ENCODE results near the gene PCSK4. TPM values are rescaled to one million over a fixed set of nuclear protein-coding genes. Genes with fewer than 3 reads are reported as not detected.
A peak's percentile ranks its signal among the peaks of the same experiment; 100 is the strongest.

The PCSK4 gene
- total and polyA plus RNA-seq, 2 of the 13 experiments (the other 11 are each of a cell fraction or from before 2014, with no cell fraction given) = 2.0 to 2.7 TPM

DNA sequence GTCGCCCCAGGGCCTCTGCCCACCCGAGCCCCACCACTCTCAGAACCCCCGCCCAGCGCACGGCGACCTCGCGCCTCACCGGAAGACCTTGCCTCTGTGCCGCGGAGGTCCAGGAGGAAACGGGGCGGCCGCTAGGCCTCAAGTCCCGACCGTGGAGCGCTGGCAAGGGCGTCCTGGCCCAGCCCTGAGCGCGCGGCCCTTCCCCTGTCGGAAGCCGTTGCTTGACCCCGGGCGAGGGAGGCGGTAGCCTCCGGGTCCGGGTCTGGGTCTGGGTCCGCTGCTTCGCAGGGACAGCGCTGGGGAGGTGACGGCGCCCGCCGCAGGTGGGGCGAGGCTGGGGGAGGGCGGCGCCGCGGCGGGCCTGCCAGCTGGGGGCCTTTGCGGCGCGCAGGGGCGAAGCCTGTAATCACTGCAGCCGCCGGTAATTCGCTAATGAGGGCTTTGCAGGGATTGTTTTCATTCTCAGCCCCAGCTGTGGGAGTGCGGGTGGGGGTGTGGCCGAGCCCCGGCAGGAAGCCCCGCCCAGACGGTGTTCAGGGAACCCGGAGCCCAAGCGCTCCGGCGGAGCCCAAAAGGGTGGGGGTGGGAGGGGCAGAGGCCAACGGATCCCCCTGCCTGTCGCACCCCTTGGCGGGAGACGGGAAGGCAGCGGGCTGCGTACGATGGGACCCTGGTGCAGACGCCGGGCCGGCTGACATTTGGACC is 19.7 kb downstream of the PCSK4 start (continued):
- TF ChIP-seq, protein P1, sequence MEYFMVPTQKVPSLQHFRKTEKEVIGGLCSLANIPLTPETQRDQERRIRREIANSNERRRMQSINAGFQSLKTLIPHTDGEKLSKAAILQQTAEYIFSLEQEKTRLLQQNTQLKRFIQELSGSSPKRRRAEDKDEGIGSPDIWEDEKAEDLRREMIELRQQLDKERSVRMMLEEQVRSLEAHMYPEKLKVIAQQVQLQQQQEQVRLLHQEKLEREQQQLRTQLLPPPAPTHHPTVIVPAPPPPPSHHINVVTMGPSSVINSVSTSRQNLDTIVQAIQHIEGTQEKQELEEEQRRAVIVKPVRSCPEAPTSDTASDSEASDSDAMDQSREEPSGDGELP (IDR thresholded peaks at IDR 0.05; ENCODE audit: borderline replicate concordance, low read depth) = peak; percentile 58; the same call in 1 of the 2 replicates
- TF ChIP-seq SMYD3 (CRISPR knock-in tag; IDR thresholded peaks at IDR 0.05) = no peak
- TF ChIP-seq ZNF256 (CRISPR knock-in tag; conservative IDR thresholded peaks at IDR 0.05) = no peak
- TF ChIP-seq, protein P2, sequence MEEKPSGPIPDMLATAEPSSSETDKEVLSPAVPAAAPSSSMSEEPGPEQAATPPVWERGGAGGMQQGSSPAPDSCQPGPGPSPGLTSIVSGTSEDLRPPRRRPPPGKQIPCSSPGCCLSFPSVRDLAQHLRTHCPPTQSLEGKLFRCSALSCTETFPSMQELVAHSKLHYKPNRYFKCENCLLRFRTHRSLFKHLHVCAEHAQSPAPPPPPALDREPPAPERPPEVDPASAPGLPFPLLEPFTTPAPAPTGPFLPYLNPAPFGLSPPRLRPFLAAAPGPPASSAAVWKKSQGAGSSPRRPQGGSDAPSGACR (CRISPR knock-in tag; IDR thresholded peaks at IDR 0.05) = 0 out of 2 replicates have a peak, but pooled peaks have one; percentile 12
- 0 out of 2 replicates have a peak, but pooled peaks have one; percentile 30 for TF ChIP-seq ZNF710 (CRISPR knock-in tag; IDR thresholded peaks at IDR 0.05; ENCODE audit: borderline replicate concordance)
- no peak for TF ChIP-seq PLRG1 (conservative IDR thresholded peaks at IDR 0.05)
- no peak for TF ChIP-seq POGZ (CRISPR knock-in tag; IDR thresholded peaks at IDR 0.05)
- peak; percentile 50 for TF ChIP-seq PHF8 (CRISPR knock-in tag; IDR thresholded peaks at IDR 0.05)
- TF ChIP-seq AGO2 (optimal IDR thresholded peaks at IDR 0.05; ENCODE audit: low read depth, low read length) = peak; percentile 90
- TF ChIP-seq BHLHE40 (IDR thresholded peaks at IDR 0.05; ENCODE audit: low read length) = no peak
- no peak for TF ChIP-seq PHF20 (CRISPR knock-in tag; IDR thresholded peaks at IDR 0.05)
- TF ChIP-seq KDM3A (CRISPR knock-in tag; IDR thresholded peaks at IDR 0.05; ENCODE audit: low read depth) = no peak; the same call in 1 of the 2 replicates
- no peak for TF ChIP-seq ZNF747 (CRISPR knock-in tag; IDR thresholded peaks at IDR 0.05; ENCODE audit: borderline replicate concordance)
- TF ChIP-seq ELK4 (CRISPR knock-in tag; IDR thresholded peaks at IDR 0.05; ENCODE audit: borderline replicate concordance) = no peak
- TF ChIP-seq HMG20B (CRISPR knock-in tag; conservative IDR thresholded peaks at IDR 0.05) = no peak
- no peak for TF ChIP-seq ZNF451 (CRISPR knock-in tag; IDR thresholded peaks at IDR 0.05)
- no peak for TF ChIP-seq HOXA9 (CRISPR knock-in tag; IDR thresholded peaks at IDR 0.05; ENCODE audit: borderline replicate concordance)
- TF ChIP-seq E2F2 (CRISPR knock-in tag; IDR thresholded peaks at IDR 0.05; ENCODE audit: borderline replicate concordance) = no peak
- no peak for TF ChIP-seq MXD4 (CRISPR knock-in tag; IDR thresholded peaks at IDR 0.05)
- no peak for TF ChIP-seq TOPORS (CRISPR knock-in tag; IDR thresholded peaks at IDR 0.05)
- TF ChIP-seq, protein P3, sequence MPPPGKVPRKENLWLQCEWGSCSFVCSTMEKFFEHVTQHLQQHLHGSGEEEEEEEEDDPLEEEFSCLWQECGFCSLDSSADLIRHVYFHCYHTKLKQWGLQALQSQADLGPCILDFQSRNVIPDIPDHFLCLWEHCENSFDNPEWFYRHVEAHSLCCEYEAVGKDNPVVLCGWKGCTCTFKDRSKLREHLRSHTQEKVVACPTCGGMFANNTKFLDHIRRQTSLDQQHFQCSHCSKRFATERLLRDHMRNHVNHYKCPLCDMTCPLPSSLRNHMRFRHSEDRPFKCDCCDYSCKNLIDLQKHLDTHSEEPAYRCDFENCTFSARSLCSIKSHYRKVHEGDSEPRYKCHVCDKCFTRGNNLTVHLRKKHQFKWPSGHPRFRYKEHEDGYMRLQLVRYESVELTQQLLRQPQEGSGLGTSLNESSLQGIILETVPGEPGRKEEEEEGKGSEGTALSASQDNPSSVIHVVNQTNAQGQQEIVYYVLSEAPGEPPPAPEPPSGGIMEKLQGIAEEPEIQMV (CRISPR knock-in tag; IDR thresholded peaks at IDR 0.05; ENCODE audit: low read depth) = 0 out of 2 replicates have a peak, but pooled peaks have one; percentile 15
- TF ChIP-seq THAP11 (CRISPR knock-in tag; IDR thresholded peaks at IDR 0.05) = no peak
- no peak for TF ChIP-seq RELA (CRISPR knock-in tag; IDR thresholded peaks at IDR 0.05)
- no peak for TF ChIP-seq TARDBP (CRISPR knock-in tag; IDR thresholded peaks at IDR 0.05)

All from HepG2 (cell line).